Ishikawa (cell line): ENCODE results near the gene TMOD1.

Experiments
- FOXM1 ChIP-seq: IDR thresholded peaks from 2 replicates; pipeline ENCODE4 v1.6.1; 2012; ENCODE audit warnings: low read depth, borderline replicate concordance
- RAD21 ChIP-seq: IDR thresholded peaks from 2 replicates; pipeline ENCODE4 v1.6.1; 2012; ENCODE audit warnings: low read depth
- ZBTB7A ChIP-seq: IDR thresholded peaks from 2 replicates; pipeline ENCODE4 v1.6.1; 2012; ENCODE audit warnings: low read depth
- TF ChIP-seq, protein P1 (sequence below): IDR thresholded peaks from 2 replicates; pipeline ENCODE4 v1.6.1; 2012; ENCODE audit warnings: low read depth, mild to moderate bottlenecking

DNA sequence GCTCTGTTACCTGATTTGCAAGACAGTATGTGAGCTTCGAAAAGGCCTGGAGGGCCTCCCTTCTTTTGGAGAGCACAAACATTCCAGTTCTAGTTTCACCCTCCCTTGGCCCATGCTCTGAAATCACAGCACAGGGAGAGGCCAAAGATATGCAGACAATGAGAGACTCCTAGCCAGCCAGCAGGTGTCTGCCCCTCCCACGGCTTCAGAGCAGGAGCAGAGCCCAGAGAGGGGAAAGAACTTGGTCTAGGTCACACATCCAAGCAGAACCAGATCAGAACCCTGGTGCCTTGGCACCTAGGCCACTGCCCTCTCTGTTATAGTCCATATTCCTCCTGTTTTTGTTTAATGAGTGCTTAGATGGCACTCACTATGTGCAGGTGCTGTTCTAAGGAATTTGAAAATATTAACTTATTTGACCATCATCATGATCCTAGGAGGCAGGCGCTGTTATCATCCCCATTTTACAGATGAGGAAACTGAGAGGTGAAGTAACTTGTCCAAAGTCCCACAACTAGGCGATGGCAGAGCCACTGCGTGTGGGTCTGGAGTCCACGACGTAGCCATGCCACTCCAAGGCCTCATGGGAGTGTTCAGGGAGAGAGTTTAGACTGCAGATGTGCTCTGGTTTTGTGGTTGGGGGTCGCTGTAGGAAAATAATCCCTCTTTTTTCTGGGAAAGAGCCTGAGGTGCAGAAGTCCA is 27.2 kb downstream of the TMOD1 start:
- peak; percentile 26; the same call in 1 of the 2 replicates for TF ChIP-seq RAD21
- TF ChIP-seq, protein P1, sequence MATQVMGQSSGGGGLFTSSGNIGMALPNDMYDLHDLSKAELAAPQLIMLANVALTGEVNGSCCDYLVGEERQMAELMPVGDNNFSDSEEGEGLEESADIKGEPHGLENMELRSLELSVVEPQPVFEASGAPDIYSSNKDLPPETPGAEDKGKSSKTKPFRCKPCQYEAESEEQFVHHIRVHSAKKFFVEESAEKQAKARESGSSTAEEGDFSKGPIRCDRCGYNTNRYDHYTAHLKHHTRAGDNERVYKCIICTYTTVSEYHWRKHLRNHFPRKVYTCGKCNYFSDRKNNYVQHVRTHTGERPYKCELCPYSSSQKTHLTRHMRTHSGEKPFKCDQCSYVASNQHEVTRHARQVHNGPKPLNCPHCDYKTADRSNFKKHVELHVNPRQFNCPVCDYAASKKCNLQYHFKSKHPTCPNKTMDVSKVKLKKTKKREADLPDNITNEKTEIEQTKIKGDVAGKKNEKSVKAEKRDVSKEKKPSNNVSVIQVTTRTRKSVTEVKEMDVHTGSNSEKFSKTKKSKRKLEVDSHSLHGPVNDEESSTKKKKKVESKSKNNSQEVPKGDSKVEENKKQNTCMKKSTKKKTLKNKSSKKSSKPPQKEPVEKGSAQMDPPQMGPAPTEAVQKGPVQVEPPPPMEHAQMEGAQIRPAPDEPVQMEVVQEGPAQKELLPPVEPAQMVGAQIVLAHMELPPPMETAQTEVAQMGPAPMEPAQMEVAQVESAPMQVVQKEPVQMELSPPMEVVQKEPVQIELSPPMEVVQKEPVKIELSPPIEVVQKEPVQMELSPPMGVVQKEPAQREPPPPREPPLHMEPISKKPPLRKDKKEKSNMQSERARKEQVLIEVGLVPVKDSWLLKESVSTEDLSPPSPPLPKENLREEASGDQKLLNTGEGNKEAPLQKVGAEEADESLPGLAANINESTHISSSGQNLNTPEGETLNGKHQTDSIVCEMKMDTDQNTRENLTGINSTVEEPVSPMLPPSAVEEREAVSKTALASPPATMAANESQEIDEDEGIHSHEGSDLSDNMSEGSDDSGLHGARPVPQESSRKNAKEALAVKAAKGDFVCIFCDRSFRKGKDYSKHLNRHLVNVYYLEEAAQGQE, result no peak
- no peak for TF ChIP-seq ZBTB7A
- peak; percentile 44; the same call in 1 of the 2 replicates for TF ChIP-seq FOXM1
